H1 (cell line): Measurements from ENCODE around the gene EBF3.

Experiments
- CTCF ChIP-seq, 3 experiments: IDR thresholded peaks; 1 replicate in 2 of 3; 2 replicates in 1 of 3; pipeline versions ENCODE4 v1.5.1 to v1.6.1; 2011; ENCODE audit warnings: low read length in 3 of 3, mild to moderate bottlenecking in 3 of 3, inconsistent platforms in 2 of 3, low read depth in 1 of 3, moderate library complexity in 1 of 3; ENCODE audit not compliant: insufficient read depth in 1 of 3; ENCODE audit errors: control extremely low read depth in 1 of 3
- EZH2 ChIP-seq: fragments of 200-600 bp; sonication (generic); IDR thresholded peaks from 2 replicates; pipeline ENCODE4 v1.7.1; 2012; ENCODE audit warnings: low read depth, mild to moderate bottlenecking, moderate library complexity, low read length, inconsistent platforms; ENCODE audit not compliant: severe bottlenecking
- JUN ChIP-seq: IDR thresholded peaks from 2 replicates; pipeline ENCODE4 v1.6.1; 2011; ENCODE audit warnings: low read depth, mild to moderate bottlenecking, improper control_type of control experiment, low read length
- KDM5A ChIP-seq: fragments of 200-600 bp; IDR thresholded peaks from 2 replicates; pipeline ENCODE4 v1.7.1; 2012; ENCODE audit warnings: mild to moderate bottlenecking, low read length, inconsistent platforms, mixed read lengths
- PHF8 ChIP-seq: fragments of 200-600 bp; sonication (generic); conservative IDR thresholded peaks from 2 replicates; pipeline ENCODE4 v1.7.1; 2012; ENCODE audit warnings: low read depth, mild to moderate bottlenecking, inconsistent platforms, low read length, moderate library complexity
- POLR2A ChIP-seq, 2 experiments: IDR thresholded peaks; 1 replicate in 1 of 2; 2 replicates in 1 of 2; pipeline ENCODE4 v1.6.1; 2011; ENCODE audit warnings: low read depth in 2 of 2, low read length in 2 of 2, mild to moderate bottlenecking in 2 of 2; ENCODE audit errors: control extremely low read depth in 1 of 2
- POLR2AphosphoS5 ChIP-seq: IDR thresholded peaks from 2 replicates; pipeline ENCODE4 v1.6.1; 2011; ENCODE audit warnings: low read depth, low read length
- RXRA ChIP-seq: IDR thresholded peaks from 2 replicates; pipeline ENCODE4 v1.6.1; 2011; ENCODE audit warnings: low read depth, mild to moderate bottlenecking, low read length, moderate library complexity; ENCODE audit not compliant: insufficient read depth
- TBP ChIP-seq: IDR thresholded peaks from 2 replicates; pipeline ENCODE4 v1.6.1; 2011; ENCODE audit warnings: low read depth, low read length, improper control_type of control experiment
- USF2 ChIP-seq: IDR thresholded peaks from 2 replicates; pipeline ENCODE4 v1.6.1; 2011; ENCODE audit warnings: low read length, improper control_type of control experiment
- YY1 ChIP-seq: IDR thresholded peaks from 2 replicates; pipeline ENCODE4 v1.6.1; 2011; ENCODE audit warnings: low read depth, mild to moderate bottlenecking, low read length

GRCh38 chr10:129935867-129936152 lies 28.3 kb downstream of the EBF3 start:
- TF ChIP-seq RXRA (no peak), PHF8 (no peak), JUN (no peak), TBP (no peak), POLR2A (IDR thresholded peaks at IDR 0.05; ENCODE audit: control extremely low read depth in 1 of 2, low read depth in 2 of 2, low read length in 2 of 2) (no peak), CTCF (IDR thresholded peaks at IDR 0.05; ENCODE audit: control extremely low read depth in 1 of 3, insufficient read depth in 1 of 3, low read depth in 1 of 3, low read length in 3 of 3) (no peak), USF2 (no peak), POLR2AphosphoS5 (no peak), EZH2 (no peak), YY1 (no peak), KDM5A (no peak)
